Pons (tissue), 1 donor: ENCODE results near the gene BICDL2.

Experiments
- DNase-seq: peaks from one replicate; pipeline ENCODE4 v3.0.0-alpha.2; 2016; ENCODE audit warnings: low spot score

BICDL2 gene

DNA sequence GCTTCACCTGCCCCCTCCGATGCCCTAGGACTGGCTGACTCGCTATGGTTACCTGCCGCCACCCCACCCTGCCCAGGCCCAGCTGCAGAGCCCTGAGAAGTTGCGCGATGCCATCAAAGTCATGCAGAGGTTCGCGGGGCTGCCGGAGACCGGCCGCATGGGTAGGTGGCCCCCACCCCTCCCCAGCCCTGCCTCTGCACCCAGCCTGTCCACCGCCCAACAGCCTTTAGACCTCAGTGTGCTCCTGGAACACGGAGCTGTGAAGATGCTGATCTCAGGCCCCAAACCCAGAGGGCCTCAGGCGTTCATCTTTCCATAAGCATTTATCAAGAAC, 10.6 kb upstream of the BICDL2 start:
- DNase-seq = no peak

DNA sequence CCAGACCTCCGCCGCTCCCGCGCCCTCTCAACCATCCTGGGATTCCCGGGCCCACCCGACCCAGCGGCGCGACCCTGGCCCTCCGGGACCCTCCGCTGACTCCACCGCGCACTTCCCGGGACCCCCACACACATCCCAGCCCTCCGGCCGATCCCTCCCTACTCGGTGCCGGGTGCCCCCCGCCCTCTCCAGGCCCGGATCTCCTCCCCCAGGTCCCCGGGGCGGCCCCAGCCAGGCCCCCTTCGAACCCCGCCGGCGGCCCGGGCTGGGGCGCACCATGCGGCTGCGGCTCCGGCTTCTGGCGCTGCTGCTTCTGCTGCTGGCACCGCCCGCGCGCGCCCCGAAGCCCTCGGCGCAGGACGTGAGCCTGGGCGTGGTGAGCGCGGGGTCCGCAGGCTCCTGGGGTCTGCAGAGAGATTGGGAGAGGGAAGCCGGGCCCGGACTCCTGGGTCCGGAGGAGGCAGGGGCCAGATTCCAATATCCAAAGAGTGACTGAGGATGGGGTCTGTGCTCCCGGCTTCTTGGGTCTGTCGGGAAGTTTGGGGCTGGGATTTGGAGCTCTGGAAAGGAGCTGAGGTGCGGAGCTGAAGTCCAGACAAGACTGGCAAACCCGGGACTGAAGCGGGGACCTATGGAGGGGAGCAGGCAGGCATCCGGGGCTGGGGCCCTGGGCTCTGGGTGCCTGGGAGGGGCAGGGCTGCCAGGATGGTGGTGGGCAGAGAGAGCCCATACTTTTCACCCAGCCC, 10.1 kb upstream of the BICDL2 start:
- no peak for DNase-seq

DNA sequence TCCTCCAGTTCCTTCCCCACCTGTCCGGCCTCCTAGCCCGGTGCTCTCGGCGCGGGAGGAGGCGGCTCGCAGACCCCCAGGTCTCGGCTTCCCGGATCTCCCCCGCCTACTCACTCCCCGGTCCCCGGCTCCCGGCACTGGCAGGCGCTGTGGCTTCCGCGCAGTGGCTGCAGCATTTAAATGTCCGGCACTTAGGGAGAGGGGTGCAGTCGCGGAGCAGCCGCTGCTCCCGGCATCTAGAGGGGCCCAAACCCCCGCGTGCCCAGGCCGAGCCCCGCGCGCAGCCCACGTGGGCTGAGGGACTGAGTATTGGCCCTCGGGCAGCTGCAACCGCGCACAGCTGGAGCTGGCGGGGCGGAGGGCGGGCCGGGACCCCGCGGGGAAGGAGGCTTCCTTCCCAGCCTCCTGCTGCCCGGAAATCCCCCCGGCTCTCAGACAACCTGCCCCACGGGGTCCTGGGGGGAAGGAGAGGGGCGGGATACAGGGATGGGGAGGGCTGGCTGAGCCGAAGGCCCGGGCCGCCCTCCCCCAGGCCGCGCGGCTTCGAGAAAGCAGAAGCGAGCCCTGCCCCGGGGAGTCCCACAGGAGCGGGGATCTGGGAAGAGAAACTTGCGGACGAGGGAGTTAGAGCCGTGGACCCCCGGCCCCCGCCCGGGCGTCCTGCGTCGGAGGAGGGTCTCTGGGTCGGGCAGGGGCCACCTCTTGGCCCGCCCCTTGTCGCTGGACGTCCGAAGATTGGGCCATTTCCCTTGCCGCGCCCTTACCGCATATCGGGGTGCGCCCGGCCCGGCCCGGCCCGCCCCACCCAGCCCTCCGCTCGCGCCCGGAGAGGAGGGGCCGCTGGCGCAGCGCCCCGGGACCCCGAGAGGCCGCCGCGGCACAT, 9.3 kb upstream of the BICDL2 start, which contains the start of gene MMP25:
Gene MMP25, plus strand, starts transcription at position 804 of the 883 bp plus-strand sequence. CDS start 357 bp downstream, outside the sequence.
- no peak for DNase-seq

DNA sequence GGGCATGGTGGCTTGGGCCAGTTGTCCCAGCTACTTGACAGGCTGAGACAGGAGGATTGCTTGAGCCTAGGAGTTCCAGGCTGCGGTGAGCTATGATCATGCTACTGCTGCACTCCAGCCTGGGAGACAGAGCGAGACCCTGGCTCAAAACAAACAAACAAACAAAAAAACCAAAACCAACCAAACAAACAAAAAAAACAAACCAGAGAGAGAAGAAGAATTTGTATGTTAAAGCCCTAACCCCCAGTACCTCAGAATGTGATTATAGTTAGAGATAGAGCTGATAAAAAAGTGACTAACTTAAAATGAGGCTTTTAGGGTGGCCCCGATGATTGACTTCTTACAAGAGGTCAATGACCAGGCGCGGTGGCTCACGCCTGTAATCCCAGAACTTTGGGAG, 8.0 kb upstream of the BICDL2 start:
- no peak for DNase-seq

DNA sequence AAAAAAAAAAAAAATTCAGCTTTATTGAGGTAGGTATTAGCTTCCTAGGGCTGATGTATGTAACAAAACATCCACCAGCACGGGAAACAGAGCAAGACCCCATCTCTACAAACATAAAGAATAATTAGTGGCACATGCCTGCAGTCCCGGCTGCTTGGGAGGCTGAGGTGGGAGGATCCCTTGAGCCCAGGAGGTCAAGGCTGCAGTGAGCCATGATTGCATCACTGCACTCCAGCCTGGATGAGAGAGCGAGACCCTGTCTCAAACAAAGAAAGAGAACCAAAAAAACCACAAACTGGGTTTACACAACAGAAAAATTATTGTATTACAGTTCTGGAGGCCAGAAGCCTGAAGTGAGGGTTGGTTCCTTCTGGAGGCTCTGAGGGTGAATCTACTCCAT, 5.6 kb upstream of the BICDL2 start:
- DNase-seq = no peak

DNA sequence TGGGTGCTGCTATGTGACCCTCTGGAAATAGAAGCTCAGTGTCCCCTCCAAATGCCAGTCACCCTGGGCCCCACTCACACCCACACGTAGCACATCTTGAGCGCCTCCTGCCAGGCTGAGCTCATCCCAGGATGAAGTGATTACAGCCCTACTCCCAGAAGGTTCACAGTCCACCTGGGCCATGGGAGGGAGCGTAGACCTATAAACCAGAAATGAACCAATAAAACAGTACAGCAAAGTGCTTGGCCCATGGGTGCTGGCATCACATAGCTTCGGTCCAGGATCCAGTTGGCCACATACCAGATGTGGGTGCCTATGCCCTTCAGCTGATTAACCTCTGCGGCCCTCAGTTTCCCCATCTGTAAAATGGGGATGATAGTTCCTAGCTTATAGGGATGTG, 2.2 kb upstream of the BICDL2 start:
- no peak for DNase-seq

DNA sequence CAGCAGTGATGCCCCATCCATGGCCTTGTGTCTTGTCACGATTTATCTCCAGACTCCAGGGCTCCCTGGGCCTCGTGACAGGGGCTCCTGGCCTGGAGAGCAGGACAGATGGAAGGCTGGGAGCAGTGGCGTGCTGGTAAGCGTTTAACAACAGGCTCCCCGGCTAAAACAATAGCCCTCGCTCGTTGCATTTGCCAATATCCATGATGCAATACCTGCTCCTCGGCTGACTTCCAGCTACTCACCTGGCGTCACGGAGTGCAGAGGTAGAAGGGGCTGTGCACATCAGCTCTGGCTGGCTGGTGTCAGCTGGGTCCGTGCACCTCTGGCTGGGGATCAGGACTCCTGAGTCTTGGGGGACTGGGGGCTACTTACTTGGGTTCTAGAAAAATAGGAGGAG, 1.5 kb upstream of the BICDL2 start:
- DNase-seq = no peak

DNA sequence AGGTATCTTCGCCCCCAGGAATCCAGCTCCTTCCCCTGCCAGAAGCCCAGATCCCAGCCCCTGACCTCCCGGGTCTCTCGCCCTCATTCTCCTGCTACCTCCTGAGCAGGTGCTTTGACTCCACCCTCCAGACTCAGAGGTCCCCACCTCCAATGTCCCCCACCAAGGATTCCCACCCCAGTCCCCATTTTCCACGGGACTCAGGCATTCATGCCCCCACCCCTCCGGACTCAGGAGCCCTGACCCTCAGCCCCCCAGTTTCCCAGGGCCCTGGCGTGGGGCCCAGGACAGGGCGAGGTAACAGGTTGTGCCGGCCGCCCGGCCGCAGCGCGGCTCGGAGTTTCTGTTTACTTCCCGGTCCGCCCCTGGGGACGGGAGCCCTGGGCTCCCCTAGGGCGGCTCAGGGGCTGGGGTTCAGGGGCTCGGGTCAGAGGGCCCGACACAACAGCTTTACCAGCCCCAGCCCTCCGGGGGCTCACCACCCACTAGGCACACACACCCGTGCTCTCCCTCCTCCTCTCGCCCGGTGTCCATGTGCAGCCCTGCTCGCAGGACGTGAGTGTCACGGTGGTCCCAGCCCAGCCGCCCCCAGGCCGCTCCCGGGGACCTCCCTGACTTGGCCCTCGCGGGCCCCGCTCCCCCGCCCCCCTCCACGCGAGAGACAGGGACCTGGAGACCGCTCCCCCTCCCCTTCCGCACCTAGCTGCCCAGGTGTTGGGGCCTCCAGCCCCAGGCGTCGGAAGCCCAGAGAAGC, 595 bp downstream of the BICDL2 start:
- no peak for DNase-seq

DNA sequence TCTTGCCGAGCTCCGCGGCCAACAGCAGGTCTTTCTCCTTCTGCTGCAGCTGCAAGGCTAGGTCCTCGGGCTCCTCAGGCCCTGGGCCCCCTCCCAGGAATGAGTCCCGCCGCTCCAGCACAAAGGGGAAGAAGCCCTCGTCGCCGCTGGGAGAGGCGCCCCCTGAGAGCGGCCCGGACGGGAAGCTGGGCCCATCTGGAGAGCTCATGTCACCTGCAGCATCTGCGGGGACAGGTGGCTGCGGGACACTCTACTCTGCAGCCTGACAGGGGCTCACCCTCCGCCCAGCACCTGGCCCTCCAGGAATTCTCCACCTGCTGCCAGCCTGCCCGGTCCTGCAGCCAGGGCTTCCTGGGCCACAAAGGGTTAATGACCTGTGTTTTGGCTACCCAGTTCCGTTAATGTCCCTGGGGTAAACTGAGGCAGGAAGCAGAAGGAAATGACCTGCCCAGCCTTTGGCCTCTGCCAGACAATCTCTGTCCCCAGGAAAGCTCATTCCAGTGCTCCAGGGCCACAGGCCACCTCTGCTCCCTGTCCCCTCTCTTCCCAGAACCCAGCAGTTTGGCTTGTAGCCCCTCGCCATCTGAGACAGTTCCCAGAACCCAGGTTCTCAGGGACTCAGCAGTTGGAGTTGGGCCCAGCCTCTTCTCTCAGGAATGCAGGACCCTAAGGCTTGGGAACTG, 1.3 kb downstream of the BICDL2 start:
- no peak for DNase-seq

DNA sequence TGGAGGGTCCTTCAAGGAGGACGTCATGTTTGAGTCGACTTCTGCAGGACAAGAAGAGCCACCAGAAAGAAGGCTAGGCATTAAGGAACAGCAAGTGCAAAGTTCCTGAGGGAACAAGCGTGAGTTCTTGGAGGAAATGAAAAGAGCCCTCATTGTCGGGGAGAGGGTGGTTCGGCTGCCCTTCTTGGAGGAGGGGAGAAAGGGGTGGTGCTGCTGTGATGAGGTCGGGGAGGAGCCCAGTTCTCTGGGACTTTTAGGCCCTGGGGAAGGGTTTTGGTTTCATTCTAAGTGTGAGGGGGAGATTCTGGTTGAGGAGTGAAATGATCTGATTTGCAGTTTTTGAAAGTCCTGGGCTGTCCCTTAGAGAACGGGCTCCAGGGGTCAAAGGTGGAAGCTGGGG, 4.1 kb downstream of the BICDL2 start:
- DNase-seq = no peak

DNA sequence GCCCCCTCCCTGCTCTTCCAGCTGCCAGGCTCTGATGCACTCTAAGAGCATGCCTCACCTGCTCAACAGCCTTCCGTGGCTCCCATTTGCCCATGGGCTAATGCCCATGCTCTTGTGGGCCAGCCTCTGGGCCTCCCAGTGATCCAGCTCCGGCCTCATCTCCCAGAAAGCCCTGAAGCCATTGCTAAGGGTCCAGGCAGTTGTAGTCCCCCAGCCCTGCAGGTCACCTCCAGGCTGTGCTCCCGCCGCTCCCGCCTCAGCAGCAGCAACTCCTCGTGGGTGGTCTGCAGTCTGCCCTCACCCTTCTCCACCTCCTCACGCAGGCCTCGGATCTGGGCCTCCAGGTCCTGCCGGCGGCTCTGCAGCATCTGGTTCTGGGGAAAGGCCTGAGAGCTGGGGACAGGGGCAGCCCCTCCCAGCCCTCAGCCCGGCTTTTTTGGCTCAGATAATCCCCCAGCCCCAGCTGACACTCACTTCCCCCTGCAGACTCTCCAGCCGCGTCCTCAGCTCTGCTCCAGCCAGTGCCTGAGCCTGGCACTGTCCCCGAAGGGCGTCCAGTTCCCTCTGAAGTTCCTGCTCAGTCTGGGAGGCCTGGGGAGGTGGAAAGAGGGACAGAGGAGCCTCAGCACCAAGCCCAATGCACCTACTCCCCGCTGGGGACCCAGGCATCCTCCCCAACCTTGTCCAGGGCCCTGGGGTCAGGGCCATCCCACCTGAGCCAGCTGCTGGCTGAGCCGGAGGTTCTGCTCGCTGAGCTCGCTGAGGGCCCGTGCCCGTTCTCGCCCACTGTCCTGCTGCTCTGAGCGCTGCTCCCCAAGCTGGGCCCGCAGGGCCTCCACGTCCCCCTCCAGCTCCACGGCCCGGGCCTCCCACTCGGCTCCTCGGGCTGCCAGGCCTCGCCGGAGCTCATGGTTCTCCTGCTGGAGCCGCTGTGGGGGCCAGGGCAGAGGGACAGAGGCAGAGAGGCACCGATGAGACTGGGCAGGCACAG, 6.2 kb downstream of the BICDL2 start:
- no peak for DNase-seq

DNA sequence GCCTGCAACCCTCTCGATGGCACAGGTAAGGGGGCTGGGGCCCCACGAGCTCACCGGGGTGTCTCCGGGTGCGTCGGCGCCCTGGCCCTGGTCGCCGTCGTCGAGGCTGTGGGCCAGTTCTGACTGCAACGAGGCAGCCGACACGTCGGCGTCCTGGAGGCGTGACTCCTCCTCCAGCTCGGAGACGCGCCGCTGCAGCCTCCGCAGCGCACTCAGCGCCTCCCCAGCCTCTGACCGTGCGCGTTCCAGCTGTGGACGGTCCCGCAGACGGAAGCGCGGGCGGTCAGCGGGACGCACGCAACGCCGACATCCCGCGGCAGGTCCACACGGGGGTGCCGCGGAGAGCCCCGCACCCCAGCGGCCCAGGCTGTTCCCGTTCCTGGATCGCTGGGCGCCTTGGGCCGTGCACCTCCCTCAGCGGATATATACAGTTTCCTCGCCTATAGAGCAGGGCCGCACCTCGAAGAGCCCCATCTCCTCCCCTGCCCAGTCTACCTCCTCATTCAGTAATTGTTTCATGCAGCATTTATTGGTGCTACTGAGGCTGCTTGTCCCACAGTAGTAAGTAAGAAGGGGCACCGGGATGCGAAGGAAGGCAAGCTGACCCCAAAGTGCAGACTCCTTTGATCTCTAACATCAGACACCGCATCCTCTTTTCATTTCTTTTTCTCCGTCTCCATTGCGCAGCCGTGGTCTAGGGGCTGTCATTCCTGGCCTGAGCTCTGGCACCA, 7.1 kb downstream of the BICDL2 start:
- no peak for DNase-seq

DNA sequence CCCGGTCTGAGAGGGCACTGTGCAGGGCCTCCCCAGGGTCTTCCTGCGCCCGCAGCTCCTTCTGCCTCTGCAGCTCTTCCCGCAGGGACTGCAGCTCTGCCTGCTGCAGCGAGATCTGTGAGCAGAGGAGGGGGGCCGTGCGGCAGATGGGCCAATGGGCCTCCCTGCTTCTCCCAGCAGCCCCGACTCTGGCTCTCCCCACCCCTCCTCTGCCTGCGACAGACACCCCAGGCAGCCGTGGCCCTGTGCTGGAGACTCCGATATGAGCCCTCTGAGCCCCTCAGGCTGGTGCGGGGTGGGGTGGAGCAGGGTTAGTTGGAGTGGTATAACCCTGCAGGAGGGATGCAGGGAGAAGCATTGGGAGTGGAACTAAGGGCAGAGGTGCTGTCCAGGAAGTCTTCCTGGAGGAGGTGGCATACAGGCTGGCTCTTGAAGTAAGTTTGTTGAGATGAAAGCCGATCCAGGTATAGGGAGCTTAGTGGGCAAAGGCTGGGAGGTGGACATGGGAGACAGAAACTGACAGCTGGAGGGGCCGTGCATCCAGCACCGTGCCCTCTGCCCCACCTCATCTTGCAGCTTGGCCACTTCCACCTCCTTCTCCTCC, 7.9 kb downstream of the BICDL2 start:
- no peak for DNase-seq

DNA sequence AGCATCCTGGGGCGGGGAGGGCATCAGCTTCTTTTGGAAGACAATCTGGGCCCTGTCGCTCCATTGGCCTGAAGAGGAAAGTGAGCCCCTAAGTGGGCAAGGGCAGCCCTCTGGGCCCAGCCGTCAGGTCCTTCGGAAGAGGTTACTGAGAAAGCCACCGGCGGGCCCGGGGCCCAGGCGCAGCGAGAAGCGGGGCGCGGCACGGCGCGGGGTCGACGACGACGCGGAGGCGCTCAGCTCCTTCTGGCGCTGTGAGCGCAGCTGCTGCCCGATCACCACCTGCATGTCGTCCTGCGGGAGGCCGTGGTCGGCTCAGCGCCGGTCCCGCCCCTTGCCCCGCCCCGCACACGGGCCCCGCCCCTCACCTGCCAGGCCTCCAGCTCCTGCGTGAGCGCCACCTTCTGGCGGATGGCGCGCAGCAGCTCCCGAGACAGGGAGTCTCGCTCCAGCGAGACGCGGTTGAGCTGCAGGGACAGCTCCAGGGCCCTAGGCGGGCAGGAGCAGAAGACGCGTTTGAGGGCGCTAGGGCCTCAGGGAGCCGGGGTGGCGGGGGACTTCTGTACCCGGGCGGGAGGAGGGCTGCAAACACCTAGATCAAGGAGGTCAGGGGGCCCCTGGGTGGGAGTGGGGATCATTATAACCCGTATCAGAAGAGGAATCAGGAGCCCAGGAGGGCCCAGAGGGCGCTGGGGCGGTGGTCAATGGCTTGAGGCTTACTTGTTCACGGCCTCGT, 8.6 kb downstream of the BICDL2 start:
- DNase-seq = peak; percentile 43

DNA sequence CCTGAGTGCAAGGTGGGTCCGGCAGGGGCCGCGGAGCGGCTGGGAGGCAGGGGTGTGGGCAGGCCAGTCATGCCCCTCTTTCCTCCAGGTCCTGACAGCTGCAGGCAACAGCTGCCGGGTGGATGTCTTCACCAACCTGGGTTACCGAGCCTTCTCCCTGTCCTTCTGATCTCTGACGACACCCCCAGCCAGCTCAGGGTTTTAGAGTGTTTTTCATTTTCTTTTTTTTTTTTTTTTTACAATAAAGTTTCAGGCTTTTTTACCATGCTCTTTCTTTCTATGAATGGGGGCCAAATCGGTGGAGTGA, 9.3 kb downstream of the BICDL2 start:
- DNase-seq = no peak

DNA sequence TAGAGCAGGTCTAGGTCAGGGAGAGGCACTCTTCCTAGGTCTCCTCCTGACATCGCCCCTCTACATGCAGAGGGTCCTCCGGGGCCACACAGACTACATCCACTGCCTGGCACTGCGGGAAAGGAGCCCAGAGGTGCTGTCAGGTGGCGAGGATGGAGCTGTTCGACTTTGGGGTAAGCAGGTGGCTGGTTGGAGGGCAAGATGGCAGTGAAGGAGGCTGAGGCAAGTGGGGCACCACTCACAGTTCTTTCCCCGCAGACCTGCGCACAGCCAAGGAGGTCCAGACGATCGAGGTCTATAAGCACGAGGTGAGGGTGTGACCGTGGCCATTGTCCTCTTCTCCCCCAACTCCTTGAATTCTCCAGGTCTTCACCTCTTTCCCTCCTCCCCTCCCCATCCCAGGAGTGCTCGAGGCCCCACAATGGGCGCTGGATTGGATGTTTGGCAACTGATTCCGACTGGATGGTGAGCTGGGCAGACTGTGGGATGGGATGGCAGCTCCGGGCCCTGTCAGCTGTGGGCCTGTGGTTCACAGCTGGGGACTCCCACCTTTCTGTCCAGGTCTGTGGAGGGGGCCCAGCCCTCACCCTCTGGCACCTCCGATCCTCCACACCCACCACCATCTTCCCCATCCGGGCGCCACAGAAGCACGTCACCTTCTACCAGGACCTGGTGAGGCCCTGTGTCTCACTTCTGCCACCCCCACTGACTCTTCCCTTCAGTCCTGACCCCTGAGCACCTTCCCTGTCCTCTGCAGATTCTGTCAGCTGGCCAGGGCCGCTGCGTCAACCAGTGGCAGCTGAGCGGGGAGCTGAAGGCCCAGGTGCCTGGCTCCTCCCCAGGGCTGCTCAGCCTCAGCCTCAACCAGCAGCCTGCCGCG, 9.9 kb downstream of the BICDL2 start:
- DNase-seq = no peak

DNA sequence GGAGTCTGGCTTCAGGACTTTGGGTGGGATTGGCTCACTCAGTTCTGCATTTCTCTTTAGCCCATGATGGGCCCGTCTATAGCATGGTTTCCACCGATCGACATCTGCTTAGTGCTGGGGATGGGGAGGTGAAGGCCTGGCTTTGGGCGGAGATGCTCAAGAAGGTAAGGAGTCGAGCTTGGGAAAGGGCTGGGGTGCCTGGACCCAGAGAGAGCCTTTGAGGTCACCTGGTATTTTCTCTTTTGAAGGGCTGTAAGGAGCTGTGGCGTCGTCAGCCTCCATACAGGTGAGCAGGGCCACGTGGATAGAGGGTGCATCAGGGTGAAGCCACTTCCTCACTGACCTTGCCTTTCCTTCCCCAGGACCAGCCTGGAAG, 10.8 kb downstream of the BICDL2 start:
- DNase-seq = no peak
